GM18867 (cell line): ENCODE data around the gene MRPS33.
"Not testable (repeated sequence)": the region's sequence is repeated elsewhere in the genome, so short reads cannot be mapped to it uniquely, and the experiment has no call there.

ENCODE experiments used
- ATAC-seq: cut with Tn5 transposase; IDR thresholded peaks from one replicate; pipeline ENCODE4 v1.9.1; 2021; ENCODE audit warnings: mild to moderate bottlenecking, moderate library complexity; ENCODE audit not compliant: unreplicated experiment

Gene MRPS33

DNA sequence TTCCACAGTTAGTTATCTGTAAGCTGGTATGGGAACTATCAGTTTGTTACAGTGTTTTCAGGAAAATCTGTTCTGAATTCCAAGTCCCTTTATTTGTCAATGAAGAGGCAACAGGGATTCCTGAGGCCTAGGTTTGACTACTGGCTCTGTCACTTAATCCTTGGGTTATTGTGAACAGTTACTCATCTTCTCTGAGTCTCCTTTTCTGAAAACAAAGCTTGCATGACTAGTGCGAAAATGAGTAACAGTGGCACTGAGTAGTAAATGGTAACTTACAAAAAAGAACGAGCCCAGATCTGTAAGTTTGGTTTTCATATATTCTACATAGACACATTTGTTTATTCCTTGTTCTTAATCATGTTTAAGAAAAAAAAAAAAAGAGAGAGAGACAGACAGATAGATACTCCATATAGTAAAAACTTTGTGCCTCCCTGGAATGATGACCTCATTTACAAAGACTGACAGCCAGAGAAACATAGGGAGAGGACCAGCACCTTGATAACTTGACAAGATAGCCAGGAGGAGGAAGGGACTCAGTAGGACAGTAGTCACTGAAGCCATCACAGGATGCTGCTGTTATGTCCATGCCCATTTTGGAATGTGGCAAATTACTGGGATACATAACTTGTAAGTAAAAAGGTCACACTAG lies 1.9 kb downstream of the MRPS33 start:
- ATAC-seq: no peak

DNA sequence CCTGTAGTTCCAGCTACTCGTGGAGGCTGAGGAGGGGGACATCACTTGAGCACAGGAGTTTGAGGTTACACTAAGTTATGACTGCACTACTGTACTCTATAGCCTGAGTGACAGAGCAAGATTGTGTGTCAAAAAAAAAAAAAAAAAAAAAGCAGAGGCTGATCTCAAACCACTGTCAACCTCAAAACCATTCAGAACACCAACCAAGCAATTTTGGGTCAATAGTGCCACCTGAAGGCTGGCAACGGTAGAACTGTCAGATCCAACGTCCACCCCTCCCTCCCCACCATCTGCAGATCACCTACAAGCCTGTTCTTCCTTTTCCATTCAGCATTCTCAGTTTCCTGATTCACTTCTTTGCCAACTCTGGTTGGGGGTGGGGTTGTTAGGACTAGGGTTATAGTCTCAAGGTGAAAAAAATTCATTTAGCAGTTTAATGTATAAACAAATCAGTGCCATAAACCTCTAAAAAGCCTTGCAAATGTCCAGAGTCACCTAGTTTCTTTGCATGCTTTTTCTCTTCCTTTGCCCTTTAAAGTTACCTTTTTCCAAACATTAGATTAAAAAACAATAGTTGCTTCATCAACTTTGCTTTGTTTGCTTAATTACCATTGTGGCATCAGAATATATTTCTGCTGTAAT lies 2.6 kb downstream of the MRPS33 start:
- peak; percentile 37 for ATAC-seq

DNA sequence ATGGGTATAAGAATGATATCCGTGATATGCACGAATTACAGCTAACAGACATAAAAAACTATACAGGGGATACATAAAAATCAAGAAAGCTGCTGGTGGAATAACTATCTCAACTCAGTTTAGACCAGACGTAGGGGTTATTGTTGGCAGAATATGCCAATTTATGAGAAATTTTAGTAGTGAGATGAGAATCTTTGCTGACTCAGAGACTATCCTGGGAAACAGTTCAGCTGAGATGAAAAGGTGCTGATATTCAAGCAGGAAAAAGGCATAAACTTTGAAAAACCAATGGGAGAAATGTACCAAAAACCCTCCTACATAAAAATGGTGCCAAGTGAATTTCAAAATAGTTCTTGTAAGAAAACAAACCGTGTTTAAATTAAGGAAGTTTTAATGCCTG lies 3.3 kb downstream of the MRPS33 start:
- ATAC-seq: no peak

DNA sequence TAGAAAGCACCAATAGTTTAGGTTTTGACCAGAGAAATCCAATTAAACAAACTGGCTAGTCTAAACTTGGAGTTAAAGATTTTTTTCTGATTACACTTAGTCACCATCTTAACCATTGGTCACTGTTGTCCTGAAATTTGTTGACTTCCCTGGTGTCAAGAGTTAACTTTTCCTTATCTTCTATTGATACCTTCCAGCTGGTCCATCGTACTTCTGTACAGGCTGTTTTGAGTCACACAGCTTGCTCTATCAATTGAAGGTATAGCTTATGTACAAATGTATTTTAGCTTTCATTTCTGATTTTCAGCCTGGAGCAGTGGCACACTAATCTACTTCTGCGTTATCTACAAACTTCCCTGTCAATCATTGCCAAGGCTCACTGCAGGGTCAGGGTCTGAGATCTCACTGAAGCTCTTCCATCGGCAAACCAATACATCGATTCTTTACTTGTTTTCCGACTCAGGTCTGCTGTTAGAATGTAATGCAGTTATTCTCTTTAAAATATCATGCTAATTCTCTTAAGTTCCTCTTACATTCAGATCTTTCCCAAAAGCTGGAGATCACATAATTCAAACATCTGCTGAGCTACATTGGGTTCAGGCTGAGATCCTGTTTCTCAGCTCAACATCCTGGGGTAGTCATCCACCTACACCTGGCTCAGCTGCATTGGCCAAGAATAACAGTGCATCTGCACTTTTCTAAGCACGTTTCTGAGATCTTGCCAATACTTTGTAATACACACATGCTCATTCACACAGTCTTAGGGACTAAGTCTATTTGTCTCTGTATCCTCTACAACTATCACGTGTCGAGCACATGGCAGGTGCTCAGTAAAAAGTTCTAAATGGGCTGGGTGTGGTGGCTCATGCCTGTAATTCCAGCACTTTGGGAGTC lies 11.3 kb downstream of the MRPS33 start:
- no peak for ATAC-seq

DNA sequence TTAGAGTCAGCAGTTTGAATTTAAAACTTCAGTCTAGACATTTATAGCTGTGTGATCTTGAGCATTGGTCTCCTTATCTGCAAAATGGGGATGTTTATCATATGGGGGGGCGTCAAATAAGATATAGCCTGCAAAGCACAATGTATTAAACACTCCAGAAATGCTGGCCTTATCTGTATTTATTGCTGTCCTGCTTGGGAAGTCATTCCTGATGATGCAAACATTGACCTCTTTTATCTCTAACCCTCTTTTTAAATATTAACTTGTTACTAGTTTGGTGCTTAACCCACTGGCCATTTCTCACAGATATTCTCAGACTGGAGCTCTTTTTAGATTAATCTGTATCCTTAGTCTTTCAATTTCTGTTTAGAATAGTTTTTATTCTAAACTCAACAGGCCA lies 13.2 kb downstream of the MRPS33 start:
- ATAC-seq: no peak

DNA sequence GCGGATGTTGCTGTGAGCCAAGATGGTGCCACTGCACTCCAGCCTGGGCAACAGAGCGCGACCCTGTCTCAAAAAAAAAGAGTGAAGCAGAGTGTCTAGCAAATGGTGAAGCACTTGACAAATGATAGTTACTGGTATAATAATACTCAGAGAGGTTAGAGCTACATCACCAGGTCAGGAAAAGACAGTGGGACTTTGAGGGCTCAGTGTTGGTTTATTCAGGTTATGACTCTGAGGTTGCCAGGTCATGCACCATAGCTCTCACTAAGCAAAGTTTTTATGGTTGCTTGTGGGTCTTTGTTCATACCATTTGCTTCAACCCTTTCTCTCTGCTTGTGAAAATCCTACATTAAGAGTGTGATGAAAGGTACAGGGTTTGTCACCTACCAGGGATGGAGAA lies 13.6 kb downstream of the MRPS33 start:
- no peak for ATAC-seq

DNA sequence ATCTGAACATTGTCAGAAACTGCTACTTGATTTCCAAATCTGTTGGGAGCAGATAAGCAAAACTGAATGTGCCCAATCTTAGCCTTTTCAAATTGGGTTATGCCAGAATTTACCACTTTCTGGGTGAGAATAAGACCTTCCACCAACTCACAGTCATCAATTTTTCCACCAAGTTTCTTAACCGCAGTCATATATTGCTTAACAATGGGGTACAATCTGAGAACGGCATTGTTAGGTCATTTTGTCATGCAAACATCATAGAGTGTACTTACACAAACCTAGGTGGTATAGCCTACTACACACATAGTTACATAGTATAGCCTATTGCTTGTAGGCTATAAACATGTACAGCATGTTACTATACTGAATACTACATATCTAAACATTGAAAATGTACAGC lies 16.0 kb downstream of the MRPS33 start:
- no peak for ATAC-seq

DNA sequence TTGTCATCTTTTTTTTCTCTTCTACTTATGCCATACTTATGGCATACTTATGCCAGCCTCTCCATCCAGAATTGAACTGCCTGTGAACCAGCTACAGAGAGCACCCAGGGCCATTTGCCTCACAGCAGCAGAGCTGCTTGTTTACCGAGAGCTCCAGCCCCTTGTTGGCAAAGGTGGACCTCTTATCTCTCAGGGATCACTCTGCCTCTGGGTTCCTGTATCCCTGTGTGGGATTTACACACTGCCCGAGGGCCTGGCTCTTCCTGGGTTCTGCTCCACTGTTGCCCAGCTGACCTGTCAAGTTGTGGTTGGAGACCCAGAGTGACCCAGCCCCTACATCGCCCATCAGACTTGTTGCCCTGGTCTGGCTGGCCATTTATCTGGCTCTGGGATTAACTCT lies 22.3 kb downstream of the MRPS33 start:
- no peak for ATAC-seq

DNA sequence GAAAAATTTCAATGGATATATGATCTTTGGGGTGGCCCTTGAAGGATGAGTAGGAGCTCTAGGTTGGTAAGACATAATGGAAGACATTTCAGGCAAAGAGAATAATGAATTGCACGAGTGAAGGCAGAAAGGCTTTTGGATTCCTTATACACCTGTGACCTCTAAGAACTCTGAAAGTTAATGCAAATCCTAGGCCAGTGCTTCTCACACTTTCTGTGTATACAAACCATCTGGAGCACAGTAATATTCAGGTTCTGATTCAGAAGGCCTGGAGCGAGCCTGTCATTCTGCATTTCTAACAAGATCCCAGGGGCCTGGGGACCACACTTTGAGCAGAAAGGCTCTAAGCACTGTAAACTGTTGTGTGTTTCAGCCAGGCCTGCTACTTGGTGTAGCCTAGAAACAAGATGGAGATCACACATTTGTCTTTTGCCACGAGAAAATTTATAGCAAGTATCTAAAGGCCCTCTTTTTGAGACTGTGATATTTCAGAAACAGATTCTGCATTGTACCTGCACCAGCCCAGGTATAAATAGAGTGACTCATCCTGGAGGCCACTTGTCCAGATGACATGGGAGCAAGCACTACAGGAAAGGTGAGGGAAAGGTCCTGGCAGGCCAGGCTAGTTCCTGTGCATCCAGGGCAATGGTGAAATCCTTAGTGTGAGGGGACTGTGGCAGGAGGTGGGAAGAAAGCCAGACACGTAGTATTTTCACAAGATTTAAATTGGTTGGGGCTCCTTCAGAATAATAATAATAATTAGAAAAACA lies 24.4 kb downstream of the MRPS33 start:
- peak; percentile 73 for ATAC-seq

DNA sequence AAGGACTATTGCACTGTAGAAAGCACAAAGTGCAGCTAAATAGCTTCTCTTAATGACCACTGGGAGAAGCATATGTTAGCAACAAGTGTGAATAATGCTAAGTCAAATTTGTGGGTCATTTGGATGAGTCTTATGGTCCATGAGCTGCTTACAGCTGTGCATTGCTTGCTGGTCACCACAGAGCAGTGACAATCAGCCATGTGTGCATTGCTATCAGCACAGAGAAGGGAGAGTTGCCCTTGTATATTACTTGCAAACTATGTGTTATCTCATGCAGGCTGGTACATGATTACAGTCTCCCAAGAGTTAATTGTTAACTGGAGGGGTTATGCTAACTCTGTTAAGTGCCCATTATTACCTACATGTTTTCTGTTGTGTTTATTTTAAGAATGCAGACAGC lies 25.7 kb downstream of the MRPS33 start:
- no peak for ATAC-seq

DNA sequence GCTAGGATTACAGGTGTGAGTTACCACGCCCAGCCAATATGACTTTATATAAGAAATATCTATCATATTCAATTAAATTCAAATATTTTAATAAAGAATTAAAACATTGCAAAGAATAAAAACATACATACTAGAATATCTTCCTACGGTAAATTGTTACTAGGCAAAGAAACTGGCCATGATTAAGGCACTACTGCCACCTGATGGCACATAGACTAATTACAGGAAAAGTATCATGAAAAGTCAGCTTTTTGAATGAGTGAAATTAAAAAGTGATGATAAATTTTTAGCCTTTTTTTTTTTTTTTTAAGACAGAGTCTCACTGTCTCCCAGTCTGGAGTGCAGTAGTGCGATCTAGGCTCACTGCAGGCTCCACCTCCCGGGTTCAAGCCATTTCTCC lies 30.9 kb downstream of the MRPS33 start:
- no peak for ATAC-seq

DNA sequence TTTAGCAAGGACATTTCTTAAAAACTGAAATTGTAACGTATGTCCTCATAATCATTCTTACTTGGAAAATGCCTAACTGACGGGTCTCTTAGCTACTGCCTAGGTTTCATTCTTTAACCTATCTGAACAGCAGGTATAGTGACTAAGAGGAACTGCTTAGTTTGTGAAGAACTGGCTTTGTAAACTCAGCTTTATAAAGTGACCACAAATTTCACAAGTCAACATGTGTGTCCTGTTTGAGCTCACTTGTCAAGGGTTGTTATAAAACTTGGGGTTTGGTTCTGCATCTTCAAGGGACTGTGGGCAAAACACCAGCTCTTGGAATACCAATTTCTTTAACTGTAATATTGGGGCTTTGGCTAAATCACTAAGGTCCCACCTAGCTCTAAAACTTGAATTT lies 32.2 kb downstream of the MRPS33 start:
- no peak for ATAC-seq

DNA sequence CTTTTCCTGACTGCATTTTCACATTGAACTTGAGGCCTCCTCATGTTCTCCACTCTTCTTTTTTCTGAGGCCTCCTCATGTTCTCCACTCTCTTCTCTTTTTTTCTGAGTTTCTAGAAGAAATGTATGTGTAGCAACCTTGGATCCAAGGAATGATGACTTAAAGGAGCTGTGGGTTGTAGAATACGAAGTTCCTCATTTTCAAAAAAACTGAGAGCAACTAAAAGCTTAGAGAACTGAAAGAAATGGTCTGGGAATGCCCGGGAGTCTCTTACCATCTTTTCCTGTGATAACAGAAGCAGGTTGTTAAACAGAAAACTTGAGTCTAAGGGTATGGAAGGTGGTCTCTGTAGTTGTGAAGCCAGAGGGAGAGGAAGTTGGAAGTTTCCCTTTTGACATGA lies 32.8 kb downstream of the MRPS33 start:
- no peak for ATAC-seq

DNA sequence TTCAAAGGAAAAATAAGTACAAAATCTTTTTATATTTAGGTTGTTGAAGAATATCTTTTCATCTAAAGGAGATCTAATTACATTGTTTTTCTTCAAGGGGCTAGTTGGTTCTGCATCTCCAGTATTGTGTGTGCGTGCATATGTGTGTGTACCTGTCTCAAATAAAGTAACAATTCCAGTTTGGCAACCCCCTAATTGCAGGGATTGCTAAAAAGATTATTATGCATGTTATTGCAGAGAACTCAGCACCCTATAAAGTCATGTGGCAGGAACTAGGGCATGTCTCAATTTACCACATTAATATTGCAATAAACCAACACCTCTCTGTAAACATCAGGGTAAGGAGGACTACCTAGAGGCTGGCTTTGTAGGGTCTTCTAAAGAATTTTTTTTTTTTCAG lies 37.0 kb downstream of the MRPS33 start:
- no peak for ATAC-seq

DNA sequence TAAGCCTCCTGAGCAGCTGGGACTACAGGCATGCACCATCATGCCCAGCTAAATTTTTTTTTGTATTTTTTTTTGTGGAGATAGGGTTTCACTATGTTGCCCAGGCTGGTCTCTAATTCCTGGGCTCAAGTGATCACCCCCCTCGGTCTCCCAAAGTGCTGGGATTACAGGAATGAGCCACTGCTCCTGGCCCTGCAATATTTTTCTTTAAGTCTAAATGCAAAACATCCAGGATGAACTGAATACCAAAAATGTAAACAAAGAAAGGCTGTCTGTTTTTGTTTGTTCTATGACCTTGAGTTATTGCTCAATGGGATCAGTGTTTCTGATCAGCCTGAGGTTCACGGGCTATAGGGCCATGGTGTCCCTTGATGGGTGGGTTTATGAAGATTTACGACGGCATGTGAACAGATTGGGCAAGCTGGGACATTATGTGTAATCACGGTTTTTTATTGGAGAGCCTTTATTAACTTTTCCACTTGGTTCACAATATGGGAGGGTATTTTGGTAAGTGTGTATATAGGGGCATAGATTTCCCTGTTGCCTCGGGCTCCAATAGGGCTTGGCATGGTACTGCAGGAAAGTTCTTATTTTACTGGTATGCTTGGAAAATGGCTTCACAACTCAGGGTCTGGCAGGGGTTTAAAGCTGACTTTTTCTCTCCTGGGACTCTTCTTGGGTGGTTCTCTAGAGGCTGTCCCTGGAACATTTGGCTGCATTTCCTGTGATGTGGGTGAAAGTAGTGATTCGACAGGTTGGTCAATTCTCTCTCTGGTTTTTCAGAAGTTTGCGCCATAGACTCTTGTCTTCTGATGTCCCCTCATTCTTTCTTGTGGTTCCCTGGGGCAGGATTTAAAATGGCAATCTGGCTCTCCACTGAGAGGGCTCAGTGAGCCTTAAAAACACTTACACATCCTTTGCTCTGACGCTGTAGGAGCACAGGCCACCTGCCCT lies 41.6 kb downstream of the MRPS33 start:
- no peak for ATAC-seq

DNA sequence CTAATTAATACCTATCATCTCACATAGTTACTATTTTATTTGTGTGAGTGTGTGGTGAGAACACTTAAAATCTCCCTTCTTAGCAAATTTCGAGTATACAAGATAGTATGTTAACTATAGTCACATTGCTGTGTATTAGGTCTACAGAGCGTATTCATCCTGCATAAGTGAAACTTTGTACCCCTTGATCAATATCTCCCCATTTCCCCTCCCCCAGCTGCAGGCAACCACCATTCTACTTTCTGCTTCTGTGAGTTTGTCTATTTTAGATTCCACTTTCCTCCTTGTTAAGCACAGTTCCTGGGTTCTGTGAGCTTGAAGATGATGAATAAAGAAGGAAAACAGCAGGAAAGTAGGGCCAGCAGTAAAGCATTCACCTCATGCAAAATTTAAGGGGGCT lies 42.4 kb downstream of the MRPS33 start:
- no peak for ATAC-seq

DNA sequence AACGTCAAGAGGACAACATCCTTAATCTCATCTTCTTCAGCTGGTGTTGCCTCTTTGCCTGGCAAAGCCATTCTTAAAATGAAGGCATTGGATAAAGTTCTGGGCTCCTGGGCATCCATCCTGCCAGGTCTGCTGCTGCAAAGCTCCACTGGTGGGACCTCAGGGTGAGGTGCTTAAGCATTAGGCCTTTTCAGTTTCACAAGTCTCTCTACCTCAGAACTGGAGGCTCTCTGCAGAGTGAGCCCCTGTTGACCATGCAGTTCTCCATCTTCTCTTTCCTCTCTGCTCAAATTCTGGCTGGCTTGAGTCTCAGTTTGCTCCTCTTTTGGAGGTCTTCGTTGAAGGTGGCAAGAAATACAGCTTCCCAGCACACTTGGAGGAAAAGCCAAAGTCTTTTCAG lies 47.3 kb downstream of the MRPS33 start:
- ATAC-seq: no peak

DNA sequence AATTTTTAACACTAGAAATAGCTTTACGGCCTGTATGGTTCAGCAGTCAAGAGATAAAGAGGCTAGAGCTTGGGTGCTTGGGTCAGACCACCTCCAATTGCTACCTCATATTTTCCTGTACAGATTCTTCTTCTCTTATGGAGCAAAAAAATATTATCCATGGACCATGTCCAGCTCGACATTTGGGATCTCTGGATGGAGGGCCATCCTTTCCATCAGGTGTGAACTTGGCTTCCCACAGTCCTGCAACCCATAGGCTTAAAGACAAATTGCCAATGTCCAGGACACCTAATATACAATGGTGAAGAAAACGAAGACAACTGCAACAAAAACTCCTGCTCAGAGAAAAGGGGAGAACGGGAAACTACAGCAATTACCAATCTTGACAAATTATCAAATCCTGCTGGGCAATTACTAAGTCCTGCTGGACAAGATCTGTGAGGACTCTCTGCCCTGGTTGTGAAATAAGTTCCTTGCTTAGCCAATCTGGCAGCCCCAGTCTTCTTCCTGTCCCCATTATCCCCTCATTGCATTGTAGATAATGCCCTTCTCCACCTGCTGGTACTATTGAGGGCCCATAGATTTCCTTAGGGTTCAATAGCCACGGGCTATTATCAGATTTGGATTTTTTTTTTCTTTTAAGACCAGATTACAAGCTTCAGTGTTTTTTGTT lies 48.1 kb downstream of the MRPS33 start:
- no peak for ATAC-seq

DNA sequence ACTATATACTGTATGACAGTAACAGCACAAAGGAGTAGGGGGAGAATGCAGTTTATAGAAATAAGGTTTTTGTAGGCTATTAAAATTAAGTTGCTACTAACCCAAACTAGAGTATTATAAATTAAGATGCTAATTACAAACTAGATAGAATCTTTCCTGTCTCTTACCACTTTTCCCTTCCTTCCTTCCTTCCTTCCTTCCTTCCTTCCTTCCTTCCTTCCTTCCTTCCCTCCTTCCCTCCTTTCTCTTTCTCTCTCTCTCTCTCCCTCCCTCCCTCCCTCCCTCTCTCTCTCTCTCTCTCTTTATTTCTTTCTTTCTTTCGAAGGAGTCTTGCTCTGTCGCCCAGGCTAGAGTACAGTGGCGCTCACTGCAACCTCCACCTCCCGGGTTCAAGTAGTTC lies 53.6 kb downstream of the MRPS33 start:
- ATAC-seq: no peak

DNA sequence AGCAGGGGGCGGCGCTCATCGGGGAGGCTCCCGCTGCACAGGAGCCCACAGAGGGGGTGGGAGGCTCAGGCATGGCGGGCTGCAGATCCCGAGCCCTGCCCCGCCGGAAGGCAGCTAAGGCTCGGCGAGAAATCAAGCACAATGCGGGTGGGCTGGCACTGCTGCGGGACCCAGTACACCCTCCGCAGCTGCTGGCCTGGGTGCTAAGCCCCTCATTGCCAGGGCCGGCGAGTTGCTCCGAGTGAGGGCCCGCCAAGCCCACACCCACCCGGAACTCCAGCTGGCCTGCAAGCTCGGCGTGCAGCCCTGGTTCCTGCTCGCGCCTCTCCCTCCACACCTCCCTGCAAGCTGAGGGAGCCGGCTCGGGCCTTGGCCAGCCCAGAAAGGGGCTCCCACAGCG lies 57.8 kb downstream of the MRPS33 start:
- not testable (repeated sequence) for ATAC-seq
